ENCODE data around the gene LRRFIP1. TPM values are rescaled to one million over a fixed set of nuclear protein-coding genes. Genes with fewer than 3 reads are reported as not detected.

The LRRFIP1 gene
- total RNA-seq, 2 donors from 2014 or later: 175 to 225 TPM

GRCh38 chr2:237670641-237671040 lies 43.3 kb downstream of the LRRFIP1 start:
- Mint-ChIP-seq H3K27ac (no peak overlapping the region), H3K27me3 (peaks cover 21% of the 10 kb centered on the region), H3K36me3 (ENCODE audit: low read depth) (peaks cover 2% of the 10 kb centered on the region), H3K4me1 (peaks cover 27% of the 10 kb centered on the region), H3K4me3 (peak overlapping the region; percentile 12)
- DNase-seq (no peak), ATAC-seq (no peak)
- no peaks in the 10 kb centered on the region for H3K9me3 ChIP-seq (ENCODE audit: control insufficient read depth, low read length, poor library complexity, severe bottlenecking)

DNA sequence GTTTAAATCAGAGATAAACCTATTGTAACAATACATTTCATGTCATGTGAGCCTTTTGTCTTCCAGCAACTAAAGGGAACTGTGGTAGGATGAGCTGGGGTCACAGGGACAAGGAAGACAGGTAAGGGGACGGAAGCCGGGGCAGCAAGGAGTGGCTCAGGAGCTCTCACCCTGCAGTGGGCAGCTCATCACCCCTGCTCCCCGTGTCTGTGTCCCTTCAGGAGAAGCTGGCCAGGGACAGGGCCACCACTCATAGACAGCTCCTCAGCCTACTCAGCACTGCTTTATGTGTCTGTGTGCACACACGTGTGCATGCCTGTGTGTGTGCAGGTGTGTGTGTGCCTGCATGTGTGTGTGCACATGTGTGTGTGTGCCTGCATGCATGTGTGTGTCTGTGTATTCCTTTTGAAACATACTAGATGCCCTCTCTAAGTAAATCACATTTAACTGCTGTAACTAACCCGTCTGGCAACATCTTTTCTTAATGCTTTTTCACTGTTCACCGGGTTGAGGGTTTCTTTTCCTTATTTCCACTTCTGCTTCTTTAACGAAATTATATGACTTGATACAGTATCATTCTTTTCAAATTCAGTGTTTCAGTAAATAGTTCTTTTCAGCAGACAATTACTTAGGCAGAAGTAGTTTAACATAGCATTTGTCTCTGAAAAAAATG lies 44.2 kb downstream of the LRRFIP1 start:
- peaks cover 18% of the 10 kb centered on the region for H3K27me3 Mint-ChIP-seq
- peaks cover 2% of the 10 kb centered on the region for H3K36me3 Mint-ChIP-seq (ENCODE audit: low read depth)
- no peak for ATAC-seq

DNA sequence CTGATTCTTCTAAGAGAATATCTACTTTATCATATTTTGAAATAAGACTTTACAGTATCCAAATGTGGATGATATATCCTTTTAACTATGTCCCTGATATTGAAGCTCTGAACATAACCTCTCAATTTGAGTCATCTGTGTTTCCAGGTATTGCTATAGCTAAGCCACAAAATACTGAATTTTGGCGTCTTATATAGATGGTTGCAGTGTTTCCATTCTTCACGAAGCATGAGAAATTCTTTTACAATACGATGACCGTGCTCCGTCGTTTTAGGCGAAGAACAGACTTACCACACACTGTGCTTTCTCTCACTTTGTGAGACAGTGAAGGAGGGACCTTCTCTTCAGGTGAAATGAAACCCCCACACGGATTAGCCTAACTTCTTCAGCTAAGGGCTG lies 45.3 kb downstream of the LRRFIP1 start:
- no peak for ATAC-seq
- no peaks in the 10 kb centered on the region for H3K9me3 ChIP-seq (ENCODE audit: control insufficient read depth, low read length, poor library complexity, severe bottlenecking)
- peaks cover 40% of the 10 kb centered on the region for H3K4me1 Mint-ChIP-seq

More for the DNA sequence above, 44.2 kb downstream of the LRRFIP1 start:
- no peak overlapping the region for H3K4me3 Mint-ChIP-seq
- H3K27ac Mint-ChIP-seq: peak overlapping the region; percentile 9
- no peaks in the 10 kb centered on the region for H3K9me3 ChIP-seq (ENCODE audit: control insufficient read depth, low read length, poor library complexity, severe bottlenecking)
- H3K4me1 Mint-ChIP-seq: peaks cover 34% of the 10 kb centered on the region
- no peak for DNase-seq

GRCh38 chr2:237673130-237674001 lies 46.0 kb downstream of the LRRFIP1 start:
- DNase-seq (peak; percentile 74 to 85 (median 79)), ATAC-seq (peak; percentile 74)
- Mint-ChIP-seq H3K4me1 (peaks cover 40% of the 10 kb centered on the region), H3K36me3 (ENCODE audit: low read depth) (peaks cover 5% of the 10 kb centered on the region), H3K4me3 (peak overlapping the region; percentile 97), H3K27me3 (peaks cover 2% of the 10 kb centered on the region), H3K27ac (peak overlapping the region; percentile 100)
- H3K9me3 ChIP-seq (ENCODE audit: control insufficient read depth, low read length, poor library complexity, severe bottlenecking): no peaks in the 10 kb centered on the region

More for the DNA sequence above, 45.3 kb downstream of the LRRFIP1 start:
- peak overlapping the region; percentile 97 for H3K4me3 Mint-ChIP-seq
- peaks cover 9% of the 10 kb centered on the region for H3K27me3 Mint-ChIP-seq
- H3K27ac Mint-ChIP-seq: peak overlapping the region; percentile 100
- peaks cover 5% of the 10 kb centered on the region for H3K36me3 Mint-ChIP-seq (ENCODE audit: low read depth)
- no peak for DNase-seq

- Mint-ChIP-seq H3K27ac (peak overlapping the region; percentile 100), H3K27me3 (no peaks in the 10 kb centered on the region), H3K4me3 (peak overlapping the region; percentile 97), H3K4me1 (peaks cover 42% of the 10 kb centered on the region), H3K36me3 (ENCODE audit: low read depth) (peaks cover 5% of the 10 kb centered on the region)
- no peaks in the 10 kb centered on the region for H3K9me3 ChIP-seq (ENCODE audit: control insufficient read depth, low read length, poor library complexity, severe bottlenecking)
- DNase-seq (peak; percentile 74 to 85 (median 84)), ATAC-seq (peak; percentile 77)
Measured at GRCh38 chr2:237674731-237675276, 47.4 kb downstream of the LRRFIP1 start.

GRCh38 chr2:237675316-237675715 lies 47.9 kb downstream of the LRRFIP1 start:
- Mint-ChIP-seq H3K4me1 (peaks cover 42% of the 10 kb centered on the region), H3K36me3 (ENCODE audit: low read depth) (peaks cover 5% of the 10 kb centered on the region), H3K27ac (peak overlapping the region; percentile 100), H3K27me3 (no peaks in the 10 kb centered on the region), H3K4me3 (peak overlapping the region; percentile 97)
- H3K9me3 ChIP-seq (ENCODE audit: control insufficient read depth, low read length, poor library complexity, severe bottlenecking): no peaks in the 10 kb centered on the region
- DNase-seq: no peak
- no peak for ATAC-seq

DNA sequence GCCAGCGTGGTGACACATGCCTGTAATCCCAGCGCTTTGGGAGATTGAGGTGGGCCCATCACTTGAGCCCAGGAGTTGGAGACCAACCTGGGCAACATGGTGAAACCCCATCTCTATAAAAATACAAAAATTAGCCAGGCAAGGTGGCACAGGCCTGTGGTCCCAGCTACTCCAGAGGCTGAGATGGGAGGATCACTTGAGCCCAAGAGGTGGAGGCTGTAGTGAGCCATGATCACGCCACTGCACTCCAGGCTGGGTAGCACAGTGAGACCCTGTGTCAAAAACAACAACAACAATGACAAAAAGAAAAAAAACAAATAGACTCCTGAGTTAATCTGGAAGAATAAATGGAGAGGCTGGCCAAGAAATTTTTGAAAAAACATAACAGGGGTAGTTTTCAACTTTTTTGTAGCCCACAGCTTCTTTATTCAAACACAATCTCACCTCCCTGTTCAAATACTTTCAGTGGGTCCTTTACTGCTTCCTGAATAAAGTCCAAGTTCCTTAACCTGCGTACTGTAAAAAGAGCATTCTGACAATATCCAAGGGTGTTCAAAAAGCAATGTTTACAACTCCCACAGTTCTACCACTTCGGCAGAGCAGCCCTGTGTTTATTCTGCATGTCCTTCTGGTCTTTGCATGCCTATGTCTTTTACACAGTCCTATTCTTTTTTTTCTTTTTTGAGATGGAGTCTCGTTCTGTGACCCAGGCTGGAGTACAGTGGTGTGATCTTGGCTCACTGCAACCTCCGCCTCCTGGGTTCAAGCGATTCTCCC lies 53.5 kb downstream of the LRRFIP1 start:
- Mint-ChIP-seq H3K27ac (no peak overlapping the region), H3K4me3 (no peak overlapping the region), H3K4me1 (peaks cover 27% of the 10 kb centered on the region), H3K36me3 (ENCODE audit: low read depth) (peaks cover 3% of the 10 kb centered on the region), H3K27me3 (no peaks in the 10 kb centered on the region)
- ATAC-seq (no peak), DNase-seq (no peak)
- H3K9me3 ChIP-seq (ENCODE audit: control insufficient read depth, low read length, poor library complexity, severe bottlenecking): no peaks in the 10 kb centered on the region

DNA sequence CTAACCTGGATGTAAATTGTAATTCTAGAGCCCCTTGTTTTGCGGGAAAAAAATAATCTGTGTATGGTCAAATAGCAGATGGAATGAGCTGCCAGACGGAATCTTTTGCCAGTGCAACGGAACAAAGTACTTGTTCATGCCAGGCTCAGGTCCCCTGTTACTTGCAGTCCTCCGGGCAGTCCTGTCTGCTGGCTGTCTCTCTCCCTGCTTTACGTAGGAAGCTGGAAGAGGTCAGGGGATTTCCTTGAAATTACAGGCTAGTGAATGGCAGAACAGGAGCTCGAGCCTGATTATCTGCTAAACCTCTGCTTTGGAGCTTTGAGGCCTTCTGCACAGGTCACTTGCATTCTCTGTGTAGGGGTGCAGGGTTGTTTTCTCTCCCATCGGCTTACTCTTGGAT lies 54.8 kb downstream of the LRRFIP1 start:
- Mint-ChIP-seq H3K27me3 (no peaks in the 10 kb centered on the region), H3K4me1 (peaks cover 25% of the 10 kb centered on the region), H3K36me3 (ENCODE audit: low read depth) (peaks cover under 1% of the 10 kb centered on the region), H3K27ac (no peak overlapping the region), H3K4me3 (no peak overlapping the region)
- no peaks in the 10 kb centered on the region for H3K9me3 ChIP-seq (ENCODE audit: control insufficient read depth, low read length, poor library complexity, severe bottlenecking)
- no peak for ATAC-seq
- DNase-seq: no peak

DNA sequence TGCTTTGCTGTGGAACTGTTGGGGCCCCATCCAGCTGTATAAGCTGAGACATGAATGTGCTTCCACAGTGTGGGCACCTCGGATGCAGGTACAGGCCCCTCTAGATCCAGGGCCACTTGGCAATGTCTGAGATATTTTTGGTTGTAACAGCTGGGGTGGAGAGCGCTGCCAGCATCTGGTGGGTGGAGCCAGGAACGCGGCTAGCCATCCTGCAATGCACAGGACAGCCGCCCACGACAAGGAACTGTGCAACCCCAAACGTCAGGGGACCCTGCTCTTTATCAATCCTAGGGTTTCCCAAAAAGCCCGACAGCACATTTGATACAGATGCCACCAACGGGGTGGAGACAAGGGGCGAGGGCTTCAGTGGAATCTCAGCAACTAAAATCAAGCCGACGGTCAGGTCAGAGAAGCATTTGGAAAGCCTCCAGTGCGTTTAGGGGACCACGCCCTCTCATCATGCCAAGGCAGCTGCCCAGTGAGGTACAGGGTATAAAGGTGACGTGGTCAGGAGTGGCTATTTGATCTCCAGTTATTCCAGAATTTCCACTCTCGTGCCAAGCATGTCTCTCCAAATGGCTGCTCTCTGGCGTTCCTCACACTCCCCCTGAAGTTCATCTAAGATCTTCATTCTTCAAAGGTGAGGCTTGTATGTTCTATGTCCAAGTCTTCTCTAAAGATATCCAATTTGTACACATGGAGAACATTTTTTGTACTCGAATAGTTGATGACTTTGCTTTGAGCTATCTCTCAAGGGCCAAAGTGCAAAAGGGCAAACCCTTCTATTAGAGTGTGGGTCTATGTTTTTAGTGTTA lies 55.7 kb downstream of the LRRFIP1 start:
- H3K4me1 Mint-ChIP-seq: peaks cover 28% of the 10 kb centered on the region
- no peaks in the 10 kb centered on the region for H3K9me3 ChIP-seq (ENCODE audit: control insufficient read depth, low read length, poor library complexity, severe bottlenecking)
- no peaks in the 10 kb centered on the region for H3K36me3 Mint-ChIP-seq (ENCODE audit: low read depth)
- H3K27me3 Mint-ChIP-seq: no peaks in the 10 kb centered on the region
- ATAC-seq: no peak
- H3K4me3 Mint-ChIP-seq: no peak overlapping the region
- DNase-seq: no peak
- no peak overlapping the region for H3K27ac Mint-ChIP-seq

GRCh38 chr2:237685408-237685807 lies 58.0 kb downstream of the LRRFIP1 start:
- no peaks in the 10 kb centered on the region for H3K9me3 ChIP-seq (ENCODE audit: control insufficient read depth, low read length, poor library complexity, severe bottlenecking)
- peak overlapping the region; percentile 99 for H3K27ac Mint-ChIP-seq
- no peaks in the 10 kb centered on the region for H3K36me3 Mint-ChIP-seq (ENCODE audit: low read depth)
- H3K4me1 Mint-ChIP-seq: peaks cover 42% of the 10 kb centered on the region
- H3K4me3 Mint-ChIP-seq: no peak overlapping the region
- DNase-seq: no peak
- H3K27me3 Mint-ChIP-seq: no peaks in the 10 kb centered on the region
- no peak for ATAC-seq

GRCh38 chr2:237686659-237687136 lies 59.3 kb downstream of the LRRFIP1 start:
- ATAC-seq (no peak), DNase-seq (no peak)
- no peaks in the 10 kb centered on the region for H3K9me3 ChIP-seq (ENCODE audit: control insufficient read depth, low read length, poor library complexity, severe bottlenecking)
- Mint-ChIP-seq H3K27ac (peak overlapping the region; percentile 99), H3K4me3 (no peak overlapping the region), H3K27me3 (no peaks in the 10 kb centered on the region), H3K36me3 (ENCODE audit: low read depth) (no peaks in the 10 kb centered on the region), H3K4me1 (peaks cover 47% of the 10 kb centered on the region)

DNA sequence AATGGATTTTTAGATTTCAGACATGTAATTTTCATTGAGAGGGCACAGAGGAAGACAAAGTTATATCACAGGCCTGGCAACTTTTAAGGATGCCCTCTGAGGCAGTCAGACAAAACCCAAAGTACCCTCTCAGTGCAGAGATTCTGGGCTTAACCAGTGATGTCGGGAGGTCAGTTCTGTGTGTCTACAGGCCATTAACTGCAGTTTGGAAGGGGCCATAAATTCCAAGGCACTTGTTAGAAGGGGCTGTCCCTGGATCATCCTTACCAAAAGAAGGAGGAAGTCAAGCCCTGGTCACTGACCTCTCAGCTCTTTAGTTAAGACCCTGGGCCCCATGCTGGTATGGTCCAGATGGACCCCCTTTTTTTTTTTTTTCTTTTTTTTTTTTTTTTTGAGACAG lies 60.7 kb downstream of the LRRFIP1 start:
- ATAC-seq (no peak), DNase-seq (no peak)
- Mint-ChIP-seq H3K27ac (peak overlapping the region; percentile 99), H3K36me3 (ENCODE audit: low read depth) (peaks cover under 1% of the 10 kb centered on the region), H3K27me3 (no peaks in the 10 kb centered on the region), H3K4me3 (peak overlapping the region; percentile 78), H3K4me1 (peaks cover 45% of the 10 kb centered on the region)
- H3K9me3 ChIP-seq (ENCODE audit: control insufficient read depth, low read length, poor library complexity, severe bottlenecking): no peaks in the 10 kb centered on the region

All from T-helper 17 cell (primary cell).